Activated effector memory CD4-positive, alpha-beta T cell treated with Interleukin-2 at 50 U/mL for 16 hours (primary cell): Measurements from ENCODE around the gene CBR1.

Source experiments
- DNase-seq: peaks from one replicate; pipeline ENCODE4 v3.0.0-alpha.2; 2020

CBR1 gene

DNA sequence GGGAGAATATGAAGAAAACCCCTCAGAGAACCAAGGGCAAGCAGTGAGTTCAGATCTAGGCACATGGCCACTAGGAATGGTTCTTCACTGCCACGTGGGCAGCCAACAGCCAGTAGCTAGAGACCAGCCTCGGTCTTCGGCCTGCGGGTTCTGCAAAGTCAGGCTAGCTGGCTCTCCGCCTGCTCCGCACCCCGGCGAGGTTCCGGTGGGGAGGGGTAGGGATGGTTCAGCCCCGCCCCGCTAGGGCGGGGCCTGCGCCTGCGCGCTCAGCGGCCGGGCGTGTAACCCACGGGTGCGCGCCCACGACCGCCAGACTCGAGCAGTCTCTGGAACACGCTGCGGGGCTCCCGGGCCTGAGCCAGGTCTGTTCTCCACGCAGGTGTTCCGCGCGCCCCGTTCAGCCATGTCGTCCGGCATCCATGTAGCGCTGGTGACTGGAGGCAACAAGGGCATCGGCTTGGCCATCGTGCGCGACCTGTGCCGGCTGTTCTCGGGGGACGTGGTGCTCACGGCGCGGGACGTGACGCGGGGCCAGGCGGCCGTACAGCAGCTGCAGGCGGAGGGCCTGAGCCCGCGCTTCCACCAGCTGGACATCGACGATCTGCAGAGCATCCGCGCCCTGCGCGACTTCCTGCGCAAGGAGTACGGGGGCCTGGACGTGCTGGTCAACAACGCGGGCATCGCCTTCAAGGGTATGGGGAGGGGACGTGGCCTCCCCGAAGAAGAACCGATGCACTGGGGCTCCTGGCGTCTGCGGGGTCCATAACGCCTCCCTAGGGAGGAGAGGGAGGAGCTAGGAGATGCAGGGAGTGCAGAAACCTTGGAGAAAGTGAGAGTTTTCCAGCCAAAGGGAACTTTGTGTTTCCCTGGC, at the start of gene CBR1:
Gene CBR1 (plus strand): TSS at position 312 of the 871 bp plus-strand sequence. CDS start 92 bp downstream, at position 404.
- DNase-seq: peak; percentile 90

- no peak for DNase-seq
Observed at GRCh38 chr21:36021251-36021837, 48.5 kb upstream of the CBR1 start.

GRCh38 chr21:36022427-36023091, 47.3 kb upstream of the CBR1 start:
- no peak for DNase-seq

DNA sequence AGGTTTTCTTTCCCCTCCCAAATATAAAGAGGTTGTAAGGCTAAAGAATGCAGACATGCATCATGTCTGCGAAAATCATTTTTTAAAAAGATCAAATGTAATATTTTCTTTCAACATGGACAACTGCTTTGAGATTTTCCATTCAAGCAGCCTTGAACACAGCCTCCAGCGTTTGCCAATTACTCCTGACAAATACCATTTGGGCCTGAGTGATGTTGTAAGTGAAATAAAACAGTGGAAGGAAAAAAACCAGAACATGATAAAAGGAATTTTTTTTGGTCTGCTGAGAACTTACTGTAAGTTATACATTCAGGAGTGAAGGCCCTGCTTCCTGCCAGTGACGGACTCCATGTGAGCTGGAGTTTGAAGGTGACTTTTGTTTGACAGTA, 46.7 kb upstream of the CBR1 start:
- no peak for DNase-seq

GRCh38 chr21:36024782-36025181, 45.0 kb upstream of the CBR1 start:
- DNase-seq: no peak

DNA sequence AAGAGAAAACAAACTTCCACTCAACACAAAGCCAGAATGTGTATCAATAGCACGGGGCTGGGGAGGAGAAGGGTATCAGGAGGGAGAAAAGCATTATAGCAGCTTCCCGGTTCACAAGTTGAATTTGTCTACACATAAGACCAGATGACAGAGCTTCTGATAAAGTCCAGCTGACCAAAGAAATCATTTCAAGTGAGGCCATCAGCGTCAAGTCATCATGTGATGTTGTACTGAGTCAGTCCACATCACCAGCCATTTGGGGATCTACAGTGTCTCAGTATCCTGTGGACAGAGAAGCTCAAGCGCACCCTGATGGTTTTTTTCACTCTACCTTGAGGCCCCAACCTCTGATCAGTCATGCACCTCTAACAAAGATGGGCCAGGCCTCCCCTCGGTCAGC, 42.5 kb upstream of the CBR1 start:
- no peak for DNase-seq

DNA sequence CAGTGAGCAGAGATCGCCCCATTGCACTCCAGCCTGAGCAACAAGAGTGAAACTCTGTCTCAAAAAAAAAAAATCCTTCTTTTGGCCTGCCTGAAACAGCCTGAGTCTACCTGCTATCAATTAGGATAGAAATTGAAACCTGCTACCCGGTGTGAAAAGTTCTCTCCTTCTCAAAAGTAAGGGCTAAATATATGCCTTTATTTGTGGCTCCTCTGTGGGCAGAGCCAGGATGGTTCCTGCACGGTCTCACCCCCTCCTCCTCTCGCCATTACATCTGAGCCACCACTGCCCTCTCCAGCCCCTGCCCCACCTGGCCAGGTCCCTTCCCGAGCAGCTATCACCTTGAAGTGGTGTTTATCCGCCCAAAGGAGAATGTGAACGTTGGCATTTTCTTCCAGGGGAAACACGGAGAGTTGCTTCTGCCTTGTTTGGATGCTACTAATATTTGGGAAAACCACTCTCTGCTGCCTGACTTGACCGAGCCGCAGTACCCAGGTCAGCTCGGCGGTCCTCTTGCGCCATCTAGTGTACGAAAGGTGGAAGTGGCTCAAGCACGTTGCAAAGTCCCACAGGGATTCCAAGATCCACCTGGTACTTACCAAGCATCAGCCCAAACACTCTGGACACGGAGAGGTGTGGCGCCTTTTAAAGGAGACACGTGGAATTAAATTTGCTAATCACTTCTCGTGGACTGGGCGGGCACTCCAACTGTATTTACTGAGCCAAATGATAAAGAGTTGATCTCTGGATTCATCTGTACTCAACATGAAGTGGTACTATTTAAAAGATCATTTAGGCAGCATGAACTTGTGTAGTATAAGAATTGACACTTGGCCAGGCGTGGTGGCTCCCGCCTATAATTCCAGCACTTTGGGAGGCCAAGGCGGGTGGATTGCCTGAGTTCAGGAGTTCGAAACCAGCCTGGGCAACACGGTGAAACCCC, 41.4 kb upstream of the CBR1 start:
- DNase-seq: peak; percentile 47

DNA sequence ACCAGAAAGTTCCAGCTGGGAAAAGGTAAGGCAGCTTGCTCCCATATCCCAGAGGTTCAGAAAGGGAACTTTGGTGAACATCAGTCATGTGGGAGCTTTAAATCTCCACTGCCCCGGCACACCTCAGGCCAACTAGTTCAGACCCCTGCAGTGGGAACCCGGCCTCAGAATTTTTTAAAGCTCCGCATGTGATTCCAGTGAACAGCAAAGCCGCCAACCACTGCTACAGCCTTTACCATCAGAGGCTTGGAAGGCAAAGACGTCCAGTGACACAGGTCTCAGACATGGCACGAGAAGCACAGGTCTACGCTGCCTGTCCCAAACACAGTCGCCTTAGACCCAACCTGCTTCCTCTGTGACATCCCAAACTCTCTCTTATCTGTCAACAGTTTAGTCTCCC, 40.5 kb upstream of the CBR1 start:
- DNase-seq: no peak

GRCh38 chr21:36030581-36031189, 39.1 kb upstream of the CBR1 start:
- DNase-seq: no peak

GRCh38 chr21:36032647-36033406, 37.0 kb upstream of the CBR1 start:
- no peak for DNase-seq

GRCh38 chr21:36034211-36034913, 35.5 kb upstream of the CBR1 start:
- DNase-seq: no peak

DNA sequence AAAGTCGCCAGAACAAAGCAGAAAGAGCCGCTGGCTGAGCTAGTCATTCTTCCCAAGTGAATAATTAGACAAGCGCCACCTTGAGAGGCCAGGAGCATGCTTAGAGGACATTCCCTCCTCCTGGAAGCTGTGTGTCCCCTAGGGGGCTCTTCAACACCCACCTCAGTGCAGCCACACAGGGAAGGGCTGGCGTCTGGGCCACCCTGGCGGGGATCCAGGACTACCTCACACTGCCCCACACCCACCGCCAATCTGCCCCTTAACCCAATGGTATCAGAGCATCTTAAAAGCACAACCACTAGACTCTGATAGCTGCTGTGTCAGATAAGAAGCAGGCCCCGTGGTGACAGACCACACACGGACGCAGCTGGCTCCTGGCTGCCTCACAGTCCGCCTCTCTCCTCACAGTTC, 34.4 kb upstream of the CBR1 start:
- no peak for DNase-seq

- DNase-seq: no peak
Observed at GRCh38 chr21:36038701-36039497, 30.9 kb upstream of the CBR1 start.

- DNase-seq: no peak
Observed at GRCh38 chr21:36039861-36040260, 30.0 kb upstream of the CBR1 start.

- no peak for DNase-seq
Observed at GRCh38 chr21:36040389-36040788, 29.4 kb upstream of the CBR1 start.

- no peak for DNase-seq
Observed at GRCh38 chr21:36041910-36042309, 27.9 kb upstream of the CBR1 start.

DNA sequence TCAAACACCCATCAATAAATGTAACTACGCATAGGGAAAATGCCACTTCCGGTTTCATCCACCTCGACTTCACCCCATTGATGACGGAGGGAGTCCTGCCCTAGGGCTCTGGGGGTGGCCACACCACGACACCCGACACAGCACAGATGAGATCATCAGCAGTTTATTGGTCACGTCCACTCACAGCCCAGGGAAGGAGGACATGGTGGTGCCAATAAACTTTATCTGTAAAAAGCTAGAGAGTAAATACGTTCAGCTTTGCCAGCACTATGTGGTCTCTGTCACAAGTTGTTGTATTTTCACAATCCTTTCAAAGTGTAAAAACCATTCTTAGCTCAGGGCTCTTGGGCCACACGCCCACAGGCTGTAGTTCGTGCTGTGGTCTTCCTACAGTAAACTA, 25.8 kb upstream of the CBR1 start:
- DNase-seq: no peak

DNA sequence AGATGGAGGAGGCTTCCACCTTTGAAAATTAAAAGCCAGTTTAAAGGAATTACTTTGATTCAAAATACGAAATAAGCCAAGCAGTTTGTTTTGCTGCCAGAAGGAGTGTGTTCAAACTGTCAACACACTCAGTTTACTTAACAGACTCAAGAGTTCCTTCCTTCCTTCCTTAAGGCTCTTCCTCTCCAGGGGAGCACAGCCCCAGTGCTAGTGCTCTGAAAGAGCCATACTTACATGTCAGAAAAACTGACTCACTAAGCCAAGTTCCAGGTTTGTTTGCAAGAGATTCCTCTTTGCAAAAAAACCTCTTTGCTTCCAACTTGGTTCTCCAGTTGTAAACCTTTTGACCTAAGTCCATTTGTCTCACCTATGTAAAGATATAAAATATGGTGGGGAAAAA, 23.8 kb upstream of the CBR1 start:
- DNase-seq: no peak

- DNase-seq: no peak
Observed at GRCh38 chr21:36047139-36047538, 22.7 kb upstream of the CBR1 start.

DNA sequence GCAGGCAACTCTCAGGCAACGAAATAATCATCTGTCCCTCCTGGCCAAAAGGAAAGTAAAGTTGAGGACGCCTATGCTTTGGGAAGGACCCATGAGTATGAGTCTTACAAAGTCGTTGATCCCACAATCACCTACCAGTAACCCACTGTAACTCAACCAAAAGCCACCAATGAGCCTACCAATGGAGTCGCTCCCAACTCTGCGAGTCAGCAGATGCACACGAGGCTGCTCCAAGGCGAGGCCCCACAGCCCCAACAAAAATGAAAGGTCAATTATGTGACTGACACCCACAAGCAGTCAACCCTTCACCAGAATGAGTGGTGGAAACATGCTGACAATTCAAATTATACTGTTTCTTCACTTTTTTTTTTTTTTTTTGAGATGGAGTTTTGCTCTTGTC, 21.5 kb upstream of the CBR1 start:
- DNase-seq: no peak
